ENCODE results near the gene IGFBP2. TPM values are rescaled to one million over a fixed set of nuclear protein-coding genes. Genes with fewer than 3 reads are reported as not detected.

The IGFBP2 gene
- total RNA-seq, 2 experiments from 2014 or later, result 38.2 to 39.1 TPM

DNA sequence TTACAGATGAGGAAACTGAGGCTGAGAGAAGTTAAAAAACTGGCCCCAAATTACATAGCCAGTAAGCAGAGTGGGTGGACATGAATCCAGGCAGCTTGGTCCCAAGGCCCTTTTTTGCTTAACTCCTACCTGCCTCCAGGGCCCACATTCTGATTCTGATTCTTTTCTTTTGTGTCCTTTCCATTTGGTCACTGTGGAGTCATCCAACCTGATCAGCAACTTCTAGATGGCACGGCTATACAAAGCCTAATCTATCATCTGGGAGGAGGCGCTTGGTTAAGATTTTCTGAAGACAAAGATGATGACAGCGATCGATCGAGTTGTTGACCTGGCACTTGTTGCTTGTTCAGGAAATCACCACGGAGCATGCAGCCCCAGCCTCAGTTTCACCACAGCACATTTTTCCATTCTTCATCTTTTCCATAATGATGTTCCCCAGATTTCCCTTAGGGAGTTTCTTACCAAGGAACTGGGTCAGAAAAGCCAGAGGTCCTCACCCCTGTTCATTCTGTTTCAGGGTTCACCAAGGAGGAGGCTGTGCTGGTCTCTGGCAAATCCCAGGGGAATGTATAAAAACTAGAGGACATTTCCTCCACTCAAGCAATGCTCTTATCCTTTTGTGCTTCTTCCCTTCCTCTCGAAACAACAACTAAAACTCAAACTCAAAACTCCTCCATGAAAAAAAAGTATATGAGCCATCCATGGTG is 6.9 kb upstream of the IGFBP2 start:
- H3K27me3 Mint-ChIP-seq, result peaks cover 10% of the 10 kb centered on the region
- no peak overlapping the region for H3K27ac Mint-ChIP-seq
- no peaks in the 10 kb centered on the region for H3K36me3 Mint-ChIP-seq
- no peaks in the 10 kb centered on the region for H3K4me1 Mint-ChIP-seq
- H3K4me3 Mint-ChIP-seq, result no peak overlapping the region
- no peak for DNase-seq
- H3K9me3 Mint-ChIP-seq, result no peaks in the 10 kb centered on the region

DNA sequence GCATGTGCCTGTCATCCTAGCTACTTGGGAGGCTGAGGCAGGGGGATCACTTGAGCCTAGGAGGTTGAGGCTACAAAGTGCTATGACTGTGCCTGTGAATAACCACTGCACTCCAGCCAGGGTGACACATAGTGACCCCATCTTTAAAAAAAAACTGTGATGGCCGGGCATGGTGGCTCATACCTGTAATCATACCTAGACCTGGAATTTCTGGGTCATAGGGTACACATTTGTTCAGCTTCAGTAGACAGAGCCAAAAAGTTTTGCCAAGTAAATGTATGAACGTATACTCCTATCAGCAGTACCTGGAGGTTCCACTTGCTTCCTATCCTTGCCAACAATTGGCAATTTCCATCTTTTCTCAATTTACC is 6.4 kb upstream of the IGFBP2 start:
- Mint-ChIP-seq H3K9me3 (no peaks in the 10 kb centered on the region), H3K27ac (no peak overlapping the region), H3K36me3 (no peaks in the 10 kb centered on the region), H3K27me3 (peaks cover 15% of the 10 kb centered on the region), H3K4me1 (no peaks in the 10 kb centered on the region), H3K4me3 (no peak overlapping the region)
- DNase-seq, result no peak

DNA sequence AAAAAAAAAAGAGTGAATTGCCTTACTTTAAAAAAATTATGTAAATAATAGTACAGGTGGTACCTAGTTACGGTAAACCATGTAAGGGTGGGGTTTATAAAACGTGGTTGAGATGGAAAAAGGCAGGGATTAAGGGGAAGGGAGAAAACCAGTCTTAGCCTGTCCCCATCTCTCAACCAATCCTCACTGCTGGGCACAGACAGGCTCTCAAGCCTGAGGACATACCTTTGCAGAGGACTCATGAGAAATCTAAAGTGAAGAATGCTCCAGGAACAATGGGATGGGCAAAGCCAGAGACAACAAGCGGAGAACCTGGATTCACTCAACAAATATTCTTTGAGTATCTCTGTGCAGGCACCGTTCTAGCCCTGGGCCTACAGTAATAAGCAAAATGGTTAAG is 3.4 kb upstream of the IGFBP2 start:
- Mint-ChIP-seq H3K9me3 (no peaks in the 10 kb centered on the region), H3K36me3 (no peaks in the 10 kb centered on the region), H3K4me1 (peaks cover 12% of the 10 kb centered on the region), H3K4me3 (no peak overlapping the region), H3K27me3 (peaks cover 40% of the 10 kb centered on the region), H3K27ac (no peak overlapping the region)
- no peak for DNase-seq

DNA sequence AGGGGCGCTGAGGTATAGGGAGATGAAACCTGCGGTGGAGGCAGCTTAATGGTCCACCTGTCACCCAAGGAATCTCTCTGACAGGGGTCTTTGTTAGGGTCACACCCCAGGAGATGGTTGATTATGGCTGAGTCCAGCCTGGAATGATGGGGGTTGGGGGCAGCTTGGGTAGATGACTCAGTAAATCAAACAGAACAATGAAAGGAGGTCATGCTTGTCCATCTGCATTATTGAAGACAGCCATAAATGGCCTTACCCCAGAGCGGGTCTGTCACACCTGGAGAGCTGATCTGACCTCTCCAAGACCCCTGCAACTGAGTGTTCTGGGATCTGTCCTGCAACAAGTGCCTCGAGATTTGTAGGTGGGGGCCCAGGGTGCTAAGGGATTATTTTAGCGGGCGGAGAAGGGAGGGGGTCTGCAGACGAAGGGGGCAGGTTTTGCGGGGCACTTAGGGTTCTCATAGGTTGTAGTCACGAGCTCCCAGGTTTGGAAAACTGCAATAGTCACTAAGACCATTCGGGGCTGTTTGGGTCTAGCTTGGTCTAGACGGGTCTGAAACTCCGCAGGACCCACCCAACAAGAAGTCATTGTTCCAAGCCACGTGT is 771 bp upstream of the IGFBP2 start:
- Mint-ChIP-seq H3K36me3 (peaks cover 11% of the 10 kb centered on the region), H3K4me3 (peak overlapping the region; percentile 83), H3K27me3 (peaks cover 63% of the 10 kb centered on the region), H3K27ac (no peak overlapping the region), H3K4me1 (peaks cover 24% of the 10 kb centered on the region), H3K9me3 (no peaks in the 10 kb centered on the region)
- no peak for DNase-seq

DNA sequence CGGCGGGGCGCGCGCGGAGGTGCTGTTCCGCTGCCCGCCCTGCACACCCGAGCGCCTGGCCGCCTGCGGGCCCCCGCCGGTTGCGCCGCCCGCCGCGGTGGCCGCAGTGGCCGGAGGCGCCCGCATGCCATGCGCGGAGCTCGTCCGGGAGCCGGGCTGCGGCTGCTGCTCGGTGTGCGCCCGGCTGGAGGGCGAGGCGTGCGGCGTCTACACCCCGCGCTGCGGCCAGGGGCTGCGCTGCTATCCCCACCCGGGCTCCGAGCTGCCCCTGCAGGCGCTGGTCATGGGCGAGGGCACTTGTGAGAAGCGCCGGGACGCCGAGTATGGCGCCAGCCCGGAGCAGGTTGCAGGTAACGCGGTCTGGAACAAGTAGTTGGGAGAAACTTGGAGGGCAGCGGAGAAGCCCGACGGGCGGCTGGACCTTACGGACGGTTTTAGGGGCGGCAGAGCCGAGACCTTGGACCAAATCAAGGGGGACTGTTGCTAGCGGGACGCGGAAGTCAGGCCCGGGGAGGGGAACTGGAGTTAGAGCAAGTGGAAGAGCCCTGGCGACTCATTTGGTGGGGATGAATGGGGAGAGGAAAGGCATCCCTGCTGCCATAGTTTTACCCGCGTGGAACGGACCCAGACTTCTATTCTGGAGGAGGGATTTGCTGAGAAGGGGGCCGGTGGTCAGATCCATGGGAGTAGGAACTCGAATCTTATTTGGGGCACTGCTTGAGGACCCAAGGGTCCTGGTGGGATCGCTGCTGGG is 573 bp downstream of the IGFBP2 start:
- Mint-ChIP-seq H3K4me3 (peak overlapping the region; percentile 90), H3K9me3 (no peaks in the 10 kb centered on the region), H3K4me1 (peaks cover 24% of the 10 kb centered on the region), H3K27ac (peak overlapping the region; percentile 4), H3K36me3 (peaks cover 13% of the 10 kb centered on the region), H3K27me3 (peaks cover 73% of the 10 kb centered on the region)
- no peak for DNase-seq

DNA sequence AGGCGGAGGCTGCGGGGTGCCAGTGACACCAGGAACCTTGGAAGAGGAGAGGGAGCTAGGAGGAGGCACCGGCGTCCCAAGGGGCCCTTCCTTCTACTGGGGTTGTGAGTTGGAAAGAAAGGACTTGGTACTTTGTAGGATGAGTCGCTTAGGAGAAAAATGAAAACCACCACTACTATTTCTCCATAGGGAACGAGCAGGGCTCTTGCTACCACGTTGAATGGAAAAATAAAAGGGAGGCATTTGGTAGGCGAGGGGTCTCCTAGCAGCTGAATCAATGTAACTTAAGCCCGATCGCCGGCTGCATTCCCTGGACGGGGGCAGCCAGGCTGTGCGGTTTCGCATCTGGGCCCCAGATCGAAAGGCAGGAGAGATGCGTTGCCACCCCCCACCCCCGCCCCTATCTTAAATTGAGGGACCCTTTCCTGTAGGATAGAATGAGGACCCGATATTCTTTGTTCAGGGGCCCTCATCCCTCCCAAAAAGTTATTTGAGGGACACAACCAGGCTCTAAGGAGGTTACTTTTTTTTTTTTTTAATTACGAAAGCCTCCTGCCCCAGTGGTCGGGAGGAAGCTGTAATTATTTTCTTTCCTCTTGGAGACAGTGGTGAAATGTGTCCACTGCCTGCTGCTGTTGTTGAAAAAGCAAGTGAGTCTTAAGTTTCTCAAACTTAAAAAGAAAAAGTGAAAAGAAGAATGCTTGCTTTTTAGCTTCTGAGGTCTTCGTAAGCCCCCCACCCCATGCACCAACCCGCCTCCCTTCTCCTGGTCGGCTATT is 1.3 kb downstream of the IGFBP2 start:
- DNase-seq, result no peak
- peak overlapping the region; percentile 4 for H3K27ac Mint-ChIP-seq
- peaks cover 24% of the 10 kb centered on the region for H3K4me1 Mint-ChIP-seq
- H3K27me3 Mint-ChIP-seq, result peaks cover 77% of the 10 kb centered on the region
- peak overlapping the region; percentile 90 for H3K4me3 Mint-ChIP-seq
- H3K36me3 Mint-ChIP-seq, result peaks cover 13% of the 10 kb centered on the region
- H3K9me3 Mint-ChIP-seq, result no peaks in the 10 kb centered on the region

DNA sequence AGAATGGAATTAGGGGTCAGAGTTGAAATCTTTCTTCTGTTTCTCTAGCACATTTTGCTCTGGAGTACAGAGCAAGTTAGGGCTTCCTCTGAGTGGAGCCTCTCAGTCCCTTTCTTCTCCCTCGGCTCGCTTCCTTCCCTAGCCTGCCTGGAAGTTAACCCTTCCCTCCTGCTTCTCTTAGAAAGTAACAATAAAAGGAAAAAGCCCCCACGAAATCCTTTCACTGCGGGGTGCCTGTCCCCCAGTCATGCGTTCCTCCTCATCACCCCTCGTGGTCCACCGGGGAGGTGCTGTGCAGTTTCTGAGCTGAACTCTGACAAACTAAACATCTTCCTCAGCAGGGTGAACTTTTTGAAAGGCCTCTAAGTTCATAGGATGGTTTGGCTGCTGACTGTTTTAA is 2.0 kb downstream of the IGFBP2 start:
- peaks cover 24% of the 10 kb centered on the region for H3K4me1 Mint-ChIP-seq
- peak overlapping the region; percentile 78 for H3K4me3 Mint-ChIP-seq
- H3K9me3 Mint-ChIP-seq, result no peaks in the 10 kb centered on the region
- peaks cover 13% of the 10 kb centered on the region for H3K36me3 Mint-ChIP-seq
- DNase-seq, result no peak
- peaks cover 81% of the 10 kb centered on the region for H3K27me3 Mint-ChIP-seq
- H3K27ac Mint-ChIP-seq, result no peak overlapping the region

DNA sequence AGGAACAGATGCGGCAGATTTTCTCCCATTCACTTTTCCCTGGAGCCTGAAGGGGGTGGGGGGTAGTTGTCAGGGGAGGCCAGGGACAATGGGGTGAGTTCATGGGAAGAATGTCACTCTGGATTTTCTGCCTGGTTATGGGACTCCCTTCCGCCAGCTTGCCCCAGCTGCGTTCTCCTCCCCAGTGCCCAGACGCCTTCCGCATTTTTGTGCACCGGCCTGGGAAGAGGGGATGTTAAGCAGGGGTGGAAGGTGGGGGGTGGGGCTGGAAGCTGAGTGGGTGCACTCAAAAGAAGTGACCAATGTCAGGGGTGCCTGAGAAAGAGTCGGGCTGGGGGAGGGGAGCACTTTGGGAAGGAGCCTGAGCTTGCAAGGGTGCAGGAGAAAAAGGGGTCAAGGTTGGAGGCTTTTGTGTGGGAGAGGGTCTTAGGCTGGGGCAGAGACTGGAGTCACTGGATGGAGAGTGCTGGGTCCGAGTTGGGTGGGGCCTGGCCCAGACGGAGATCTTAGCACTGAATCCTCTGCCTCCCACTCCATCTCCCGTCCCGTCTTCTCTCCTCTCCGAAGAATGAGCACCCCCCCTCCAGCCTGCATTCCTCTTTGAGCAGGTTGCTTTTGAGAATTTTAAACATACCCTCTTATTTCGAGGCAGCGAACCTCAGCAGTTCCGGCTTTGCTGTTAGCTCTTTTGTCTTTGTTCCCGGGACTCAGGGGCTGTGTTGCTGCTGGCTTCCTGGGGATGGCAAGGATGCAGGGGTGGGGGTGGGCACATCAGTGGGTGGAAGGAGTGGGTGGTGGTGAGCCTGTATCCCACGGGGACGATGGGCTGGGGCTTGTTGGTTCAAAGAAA is 2.7 kb downstream of the IGFBP2 start:
- H3K4me1 Mint-ChIP-seq, result peaks cover 24% of the 10 kb centered on the region
- no peak for DNase-seq
- H3K9me3 Mint-ChIP-seq, result no peaks in the 10 kb centered on the region
- H3K4me3 Mint-ChIP-seq, result peak overlapping the region; percentile 78
- no peak overlapping the region for H3K27ac Mint-ChIP-seq
- peaks cover 13% of the 10 kb centered on the region for H3K36me3 Mint-ChIP-seq
- peaks cover 81% of the 10 kb centered on the region for H3K27me3 Mint-ChIP-seq

DNA sequence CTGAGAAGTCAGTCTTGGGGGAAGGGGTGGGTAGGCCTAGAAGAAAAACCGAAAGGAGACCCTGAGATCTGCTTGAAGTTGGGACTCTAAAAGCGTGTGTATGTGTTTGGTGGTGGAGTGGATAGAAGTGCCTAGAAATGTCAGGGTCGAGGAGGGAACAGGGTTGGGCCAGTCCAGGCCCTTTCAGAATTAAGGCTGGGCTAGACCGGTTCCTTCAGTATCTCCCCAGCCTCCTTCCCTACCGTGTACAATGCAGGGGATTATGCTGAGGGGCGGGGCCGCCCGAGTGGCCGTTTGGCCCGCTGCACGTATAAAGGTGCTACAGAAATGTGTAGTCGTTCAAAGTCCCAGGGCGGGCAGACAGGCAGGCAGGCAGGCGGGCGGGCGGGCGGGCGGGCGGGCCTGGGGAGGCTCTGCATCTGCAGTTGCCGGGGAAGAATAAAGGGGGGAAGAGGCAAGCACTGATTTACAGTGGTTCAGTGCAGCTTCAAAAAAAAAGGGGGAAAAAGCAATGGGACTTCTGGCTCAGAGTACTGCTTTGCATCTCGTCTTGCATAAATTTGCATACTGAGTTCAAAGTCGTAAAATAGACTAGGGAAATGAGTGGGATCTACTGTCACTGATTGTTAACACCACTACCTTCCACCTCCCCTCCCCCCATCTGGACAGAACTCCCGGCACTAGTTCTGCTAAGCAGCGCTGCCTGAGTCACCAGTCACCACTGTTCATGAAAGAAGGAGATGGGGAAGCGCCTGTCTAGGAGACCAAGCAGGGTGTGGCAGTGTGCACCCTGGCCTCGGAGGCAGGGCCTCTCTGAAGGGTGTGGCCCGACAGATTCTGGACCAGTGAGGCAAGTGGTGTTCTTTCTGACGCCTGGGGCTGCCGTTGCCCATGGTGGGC is 3.6 kb downstream of the IGFBP2 start:
- no peak for DNase-seq
- no peak overlapping the region for H3K27ac Mint-ChIP-seq

DNA sequence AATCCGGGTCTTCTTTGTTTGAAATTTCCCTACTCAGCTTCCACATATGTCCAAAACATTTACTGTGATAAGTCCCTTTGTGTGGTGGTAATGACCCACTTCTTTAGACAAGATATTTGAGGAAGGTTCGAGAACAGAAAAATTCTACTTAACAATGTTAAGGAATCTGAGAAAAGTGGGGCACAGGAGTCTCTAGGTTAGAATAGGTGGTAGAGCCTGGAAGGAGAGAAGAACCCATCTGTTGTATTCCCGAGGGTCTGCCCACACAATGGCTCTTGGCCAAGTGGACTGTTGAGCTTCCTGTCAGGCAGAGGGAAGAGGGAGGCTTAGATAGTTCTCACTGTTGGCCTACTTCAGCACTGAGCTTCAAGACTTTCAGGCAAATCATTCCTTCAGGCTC is 4.3 kb downstream of the IGFBP2 start:
- no peaks in the 10 kb centered on the region for H3K9me3 Mint-ChIP-seq
- no peak for DNase-seq
- peaks cover 24% of the 10 kb centered on the region for H3K4me1 Mint-ChIP-seq
- peaks cover 68% of the 10 kb centered on the region for H3K27me3 Mint-ChIP-seq
- H3K36me3 Mint-ChIP-seq, result peaks cover 14% of the 10 kb centered on the region
- no peak overlapping the region for H3K4me3 Mint-ChIP-seq
- H3K27ac Mint-ChIP-seq, result no peak overlapping the region

More for the DNA sequence above, 3.6 kb downstream of the IGFBP2 start:
- Mint-ChIP-seq H3K36me3 (peaks cover 13% of the 10 kb centered on the region), H3K4me3 (peak overlapping the region; percentile 78), H3K4me1 (peaks cover 24% of the 10 kb centered on the region), H3K27me3 (peaks cover 74% of the 10 kb centered on the region), H3K9me3 (no peaks in the 10 kb centered on the region)

DNA sequence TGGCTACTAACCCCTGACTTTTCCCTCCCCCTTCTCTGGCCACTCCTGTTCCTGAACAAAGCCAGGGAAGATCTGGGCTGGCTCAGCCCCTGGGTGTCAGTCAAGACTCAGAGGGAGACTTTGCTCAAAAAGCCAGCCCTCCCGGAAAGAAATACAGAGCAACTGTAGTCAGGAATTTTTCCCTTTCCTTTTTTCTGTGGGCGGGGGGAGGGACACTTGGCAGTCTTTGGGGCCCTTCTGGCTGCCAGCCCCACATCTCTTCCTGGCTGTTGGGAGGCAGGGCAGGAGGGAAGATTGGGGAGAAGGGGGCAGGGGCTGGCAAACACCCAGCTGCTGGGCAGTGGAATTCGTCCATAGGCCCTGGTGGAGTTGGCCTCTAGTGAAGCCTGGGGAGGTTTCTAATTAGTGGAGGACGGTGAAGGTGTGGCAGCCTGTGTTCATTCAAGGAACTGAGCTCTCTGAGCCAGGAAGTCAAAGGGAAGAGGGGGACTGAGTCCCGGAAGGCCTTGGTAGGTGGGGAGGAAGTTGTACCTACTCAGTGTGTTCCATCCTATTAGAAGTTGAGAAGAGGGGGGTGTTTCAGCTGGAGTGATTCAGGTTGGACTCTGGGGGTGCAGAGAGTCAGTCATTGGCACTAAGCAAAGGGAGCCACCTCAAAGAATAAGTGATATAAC is 10.9 kb downstream of the IGFBP2 start:
- peaks cover 16% of the 10 kb centered on the region for H3K36me3 Mint-ChIP-seq

DNA sequence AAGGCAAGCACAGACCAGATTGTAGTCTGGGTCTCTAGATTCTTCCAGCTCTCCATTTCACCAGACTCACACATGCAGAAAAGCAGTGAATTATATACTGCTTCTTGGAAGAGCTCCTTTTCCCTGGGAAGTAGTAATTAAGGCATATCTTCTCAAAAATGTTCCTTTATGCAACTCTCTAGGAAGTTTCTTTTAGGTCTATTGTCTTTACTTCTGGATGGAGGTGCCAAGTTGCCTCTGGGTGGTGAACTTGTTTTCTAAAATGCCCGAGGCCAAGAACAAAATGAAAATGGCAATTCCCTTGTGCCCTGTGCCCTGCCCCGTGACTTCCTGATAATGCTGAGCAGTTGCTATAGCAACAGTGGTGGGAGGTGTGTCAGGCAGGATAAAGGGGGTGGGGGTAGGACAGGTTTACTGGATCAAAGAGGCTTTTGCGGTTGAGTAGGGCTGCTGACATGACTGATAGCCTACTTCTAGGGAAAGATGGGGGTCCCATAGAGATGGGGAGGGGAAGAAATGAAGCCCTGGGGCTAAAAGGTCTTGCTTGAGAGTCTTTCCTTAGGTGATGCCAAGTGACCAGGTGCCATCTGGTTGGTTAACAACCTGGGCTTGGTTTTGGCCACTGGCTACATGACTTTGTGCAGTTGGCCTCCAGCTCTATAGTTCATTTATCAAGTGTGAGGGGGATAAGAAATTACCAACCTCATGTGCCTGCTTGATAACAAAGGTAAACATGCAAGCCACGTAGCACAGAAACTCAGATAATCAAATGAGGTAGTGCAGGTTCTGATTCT is 11.8 kb downstream of the IGFBP2 start:
- DNase-seq, result no peak
- Mint-ChIP-seq H3K4me3 (no peak overlapping the region), H3K36me3 (peaks cover 16% of the 10 kb centered on the region), H3K27me3 (peaks cover 8% of the 10 kb centered on the region), H3K9me3 (peaks cover 1% of the 10 kb centered on the region), H3K4me1 (peaks cover 7% of the 10 kb centered on the region), H3K27ac (no peak overlapping the region)

More for the DNA sequence above, 10.9 kb downstream of the IGFBP2 start:
- H3K4me1 Mint-ChIP-seq, result peaks cover 7% of the 10 kb centered on the region
- H3K4me3 Mint-ChIP-seq, result no peak overlapping the region
- DNase-seq, result no peak
- H3K27me3 Mint-ChIP-seq, result peaks cover 14% of the 10 kb centered on the region
- peaks cover 1% of the 10 kb centered on the region for H3K9me3 Mint-ChIP-seq
- H3K27ac Mint-ChIP-seq, result no peak overlapping the region

Measured in activated naive CD8-positive, alpha-beta T cell treated with anti-CD3 and anti-CD28 coated beads for 36 hours (primary cell).